NK-92 (cell line): ENCODE measurements around the gene AKAP8L.
"Not testable (repeated sequence)": the region's sequence is repeated elsewhere in the genome, so short reads cannot be mapped to it uniquely, and the experiment has no call there.

Source experiments
- DNase-seq: peaks from one replicate; lab custom pipeline; 2025; ENCODE audit not compliant: unreplicated experiment; lab: John Stamatoyannopoulos, UW

AKAP8L gene

GRCh38 chr19:15360015-15360414 lies 58.8 kb downstream of the AKAP8L start:
- DNase-seq, result not testable (repeated sequence)

GRCh38 chr19:15358918-15359317 lies 59.9 kb downstream of the AKAP8L start:
- DNase-seq, result no peak

GRCh38 chr19:15357906-15358305 lies 60.9 kb downstream of the AKAP8L start:
- DNase-seq, result no peak

DNA sequence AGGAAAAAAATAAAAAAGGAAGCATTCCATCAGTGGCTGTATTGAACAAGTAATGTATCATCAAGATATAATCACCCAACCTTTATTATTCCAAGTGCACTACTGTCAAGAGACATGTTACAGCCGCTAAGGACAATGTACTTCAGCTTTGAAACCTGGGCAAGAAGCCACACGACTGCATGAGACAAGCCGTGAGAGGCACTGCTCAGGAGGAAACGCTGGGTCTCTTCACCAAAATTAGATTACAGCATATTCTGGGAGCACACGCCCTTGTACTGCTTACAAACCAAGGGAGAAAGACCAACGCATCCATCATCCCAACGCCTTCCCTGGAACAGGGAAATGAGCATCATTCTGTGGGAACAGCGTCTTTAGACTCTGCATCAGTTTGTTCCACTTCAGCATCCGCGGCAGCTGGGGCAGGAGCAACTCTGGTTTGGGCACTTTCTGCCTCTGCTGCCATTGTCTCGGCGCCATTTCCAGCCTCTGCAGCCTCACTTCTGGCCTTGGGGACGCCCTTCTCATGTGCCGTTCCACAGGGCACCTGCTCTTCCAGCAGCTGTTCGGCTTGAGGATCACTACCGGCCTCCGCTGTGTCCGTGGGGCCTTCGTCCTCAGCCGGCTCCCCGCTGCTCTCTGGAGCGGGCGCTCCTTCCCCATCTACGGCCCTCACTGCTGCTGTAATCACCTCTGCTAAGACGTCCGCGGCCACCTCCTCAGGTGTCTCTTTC lies 64.1 kb downstream of the AKAP8L start:
- DNase-seq, result no peak

DNA sequence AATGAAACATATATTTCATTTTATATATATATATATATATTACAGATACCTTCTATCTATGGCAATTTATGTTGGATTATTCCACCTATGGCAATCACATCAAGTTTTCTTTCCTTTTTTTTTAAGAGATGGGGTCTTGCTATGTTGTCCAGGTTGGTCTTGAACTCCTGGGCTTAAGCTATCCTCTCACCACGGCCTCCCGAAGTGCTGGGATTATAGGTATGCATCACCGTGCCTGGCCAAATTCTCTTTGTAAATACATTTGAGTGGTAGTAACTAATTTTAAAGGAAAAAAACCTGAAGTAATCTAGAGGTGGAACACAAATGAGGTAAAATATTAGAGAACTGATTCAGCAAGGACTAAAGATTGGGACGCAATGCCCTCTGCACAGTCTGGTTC lies 64.9 kb downstream of the AKAP8L start:
- no peak for DNase-seq

DNA sequence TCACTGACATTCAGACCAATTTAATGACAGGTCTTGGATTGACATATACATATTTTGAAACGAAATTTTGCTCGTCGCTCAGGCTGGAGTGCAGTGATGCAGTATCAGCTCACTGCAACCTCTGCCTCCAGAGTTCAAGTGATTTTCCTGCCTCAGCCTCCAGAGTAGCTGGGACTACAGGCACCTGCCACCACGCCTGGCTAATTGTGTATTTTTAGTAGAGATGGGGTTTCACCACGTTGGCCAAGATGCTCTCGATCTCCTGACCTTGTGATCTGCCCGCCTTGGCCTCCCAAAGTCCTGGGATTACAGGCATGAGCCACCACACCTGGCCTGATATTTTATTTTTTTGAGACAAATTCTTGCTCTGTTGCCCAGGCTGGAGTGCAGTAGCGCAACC lies 66.3 kb downstream of the AKAP8L start:
- DNase-seq, result not testable (repeated sequence)

- DNase-seq, result not testable (repeated sequence)
Measured at GRCh38 chr19:15341328-15341727, 77.5 kb downstream of the AKAP8L start.

- DNase-seq, result no peak
Measured at GRCh38 chr19:15340086-15340485, 78.7 kb downstream of the AKAP8L start.

GRCh38 chr19:15337202-15337601 lies 81.6 kb downstream of the AKAP8L start:
- DNase-seq, result no peak

- not testable (repeated sequence) for DNase-seq
Measured at GRCh38 chr19:15335992-15336391, 82.8 kb downstream of the AKAP8L start.

DNA sequence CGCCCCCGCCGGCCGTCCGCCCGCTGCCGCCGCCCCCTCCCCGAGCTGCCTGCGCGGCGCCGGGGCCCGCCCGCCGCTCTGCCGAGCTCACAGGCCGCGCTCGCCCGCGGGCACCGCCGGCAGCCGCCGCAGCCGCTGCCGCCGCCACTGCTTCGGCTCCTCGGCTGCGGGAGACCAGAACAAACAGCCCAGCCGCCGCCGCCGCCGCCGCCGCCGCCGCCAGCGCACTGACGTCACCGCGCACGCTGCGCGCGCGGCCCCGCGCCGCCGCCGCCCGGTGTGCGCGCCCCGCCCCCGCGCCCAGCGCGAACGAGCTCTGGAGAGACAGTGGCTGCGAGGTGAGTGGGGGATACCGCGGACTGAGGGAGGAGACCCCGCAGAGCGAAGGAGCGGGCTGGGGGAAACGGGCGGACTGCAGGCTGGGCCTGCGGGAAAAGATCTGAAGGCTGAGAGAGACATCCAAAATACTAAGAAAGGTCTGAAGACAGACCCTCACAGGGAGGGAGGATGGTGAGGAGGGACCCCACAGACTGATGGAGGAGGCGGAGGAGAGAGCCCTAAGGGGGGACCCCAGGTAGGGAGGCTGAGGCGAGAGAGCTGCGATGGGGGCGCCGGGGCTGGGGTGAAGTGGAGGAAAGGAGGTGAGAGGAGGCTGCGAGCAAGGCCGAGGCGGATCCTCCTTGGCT lies 86.3 kb downstream of the AKAP8L start, which contains the start of gene BRD4:
Gene BRD4 (minus strand): TSS at position 229 of the 686 bp plus-strand sequence. CDS start 59,440 bp downstream, outside the sequence.
- no peak for DNase-seq

GRCh38 chr19:15331419-15332310 lies 87.1 kb downstream of the AKAP8L start:
- DNase-seq, result no peak

DNA sequence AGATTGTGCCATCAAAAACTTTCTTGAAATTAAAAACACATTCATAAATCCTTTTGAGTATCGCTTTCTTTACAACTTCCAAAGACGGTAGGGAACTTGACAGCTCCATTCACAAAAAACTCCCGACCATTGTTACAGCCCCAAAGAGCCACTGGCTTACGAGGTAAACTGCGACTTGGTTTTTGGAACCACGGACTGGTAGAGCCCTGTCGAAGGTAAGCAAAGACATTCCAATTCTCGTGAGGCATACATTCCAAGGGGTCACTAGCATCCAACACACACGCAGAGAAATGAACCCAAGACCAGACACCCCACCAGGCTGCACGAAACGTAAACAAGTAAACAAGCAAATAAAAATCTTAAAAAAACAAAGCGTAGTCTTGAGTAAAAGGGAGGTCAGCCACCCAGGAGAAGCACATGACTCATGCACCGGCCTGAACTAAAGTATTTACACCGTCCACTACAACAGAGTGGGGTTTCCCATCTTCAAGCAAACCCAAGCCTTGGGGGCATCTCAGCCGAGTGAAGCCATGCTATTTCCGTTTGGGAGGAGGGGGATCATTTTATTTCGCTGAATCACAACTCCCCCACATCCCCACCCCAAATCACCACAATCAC lies 87.9 kb downstream of the AKAP8L start:
- no peak for DNase-seq
